GM23248 (cell line): ENCODE measurements around the gene ST6GAL1.

Experiments
- EZH2 ChIP-seq: fragments of 200-600 bp; sonication (generic); IDR thresholded peaks from 2 replicates; pipeline ENCODE4 v1.6.1; 2018; ENCODE audit warnings: antibody characterized with exemption, mild to moderate bottlenecking; ENCODE audit not compliant: insufficient read depth, poor library complexity, severe bottlenecking
- EZH2phosphoT487 ChIP-seq: fragments of 200-600 bp; sonication (generic); IDR thresholded peaks from 2 replicates; pipeline ENCODE4 v1.6.1; 2018; ENCODE audit warnings: antibody characterized with exemption, moderate library complexity, mild to moderate bottlenecking, low read depth; ENCODE audit not compliant: insufficient read depth

GRCh38 chr3:186996356-186996755, 66.0 kb downstream of the ST6GAL1 start:
- TF ChIP-seq EZH2 (no peak), EZH2phosphoT487 (no peak)
